HG03103 (cell line): Measurements from ENCODE around the gene COL8A1.
A peak's percentile ranks its signal among the peaks of the same experiment; 100 is the strongest.

ENCODE experiments used
- ATAC-seq: cut with Tn5 transposase; IDR thresholded peaks from one replicate; pipeline ENCODE4 v1.9.1; 2021; ENCODE audit warnings: low read depth; ENCODE audit not compliant: unreplicated experiment

The COL8A1 gene

GRCh38 chr3:99753268-99753975 is 115.0 kb downstream of the COL8A1 start:
- ATAC-seq: peak; percentile 90

- no peak for ATAC-seq
Measured at GRCh38 chr3:99755831-99756230, 117.4 kb downstream of the COL8A1 start.

GRCh38 chr3:99757966-99758365 is 119.6 kb downstream of the COL8A1 start:
- no peak for ATAC-seq

- no peak for ATAC-seq
Measured at GRCh38 chr3:99758502-99759177, 120.2 kb downstream of the COL8A1 start.

- no peak for ATAC-seq
Measured at GRCh38 chr3:99760031-99760430, 121.6 kb downstream of the COL8A1 start.

GRCh38 chr3:99760629-99761028 is 122.2 kb downstream of the COL8A1 start:
- ATAC-seq: no peak

GRCh38 chr3:99761415-99762165 is 123.2 kb downstream of the COL8A1 start:
- no peak for ATAC-seq

GRCh38 chr3:99762901-99763300 is 124.5 kb downstream of the COL8A1 start:
- no peak for ATAC-seq

GRCh38 chr3:99764377-99764776 is 126.0 kb downstream of the COL8A1 start:
- ATAC-seq: no peak

GRCh38 chr3:99765042-99765942 is 126.9 kb downstream of the COL8A1 start:
- ATAC-seq: no peak

GRCh38 chr3:99767291-99767690 is 128.9 kb downstream of the COL8A1 start:
- ATAC-seq: no peak

GRCh38 chr3:99768126-99768525 is 129.7 kb downstream of the COL8A1 start:
- ATAC-seq: no peak

GRCh38 chr3:99768808-99769501 is 130.6 kb downstream of the COL8A1 start:
- ATAC-seq: no peak

- no peak for ATAC-seq
Measured at GRCh38 chr3:99772171-99772570, 133.8 kb downstream of the COL8A1 start.

- ATAC-seq: no peak
Measured at GRCh38 chr3:99772671-99773070, 134.3 kb downstream of the COL8A1 start.

GRCh38 chr3:99774467-99774866 is 136.1 kb downstream of the COL8A1 start:
- ATAC-seq: peak; percentile 99

- ATAC-seq: no peak
Measured at GRCh38 chr3:99776516-99777209, 138.3 kb downstream of the COL8A1 start.

GRCh38 chr3:99777210-99777549 is 138.8 kb downstream of the COL8A1 start:
- ATAC-seq: no peak

- ATAC-seq: no peak
Measured at GRCh38 chr3:99777708-99778107, 139.3 kb downstream of the COL8A1 start.
